ENCODE measurements around the gene SYTL3. TPM values are rescaled to one million over a fixed set of nuclear protein-coding genes. Genes with fewer than 3 reads are reported as not detected.

Gene SYTL3
- total and polyA plus RNA-seq, 2 experiments from 2014 or later, result 0.07 TPM; not detected in 1

- H3K4me3 Mint-ChIP-seq, result no peak overlapping the region
- ATAC-seq (no peak), DNase-seq (ENCODE audit: low spot score) (no peak)
- Histone ChIP-seq H3K4me2 (no peak overlapping the region), H3F3A (replicated peaks; ENCODE audit: low read depth) (no peaks in the 10 kb centered on the region), H3K27me3 (ENCODE audit: insufficient read depth) (no peaks in the 10 kb centered on the region), H3K9me2 (ENCODE audit: insufficient read depth) (no peaks in the 10 kb centered on the region), H3K4me1 (ENCODE audit: insufficient read depth) (no peaks in the 10 kb centered on the region), H3K36me3 (ENCODE audit: insufficient read depth) (no peaks in the 10 kb centered on the region), H4K20me1 (replicated peaks; ENCODE audit: insufficient read depth) (no peaks in the 10 kb centered on the region), H3K79me2 (replicated peaks; ENCODE audit: insufficient read depth) (no peaks in the 10 kb centered on the region), H3K27ac (ENCODE audit: low read depth) (no peak overlapping the region), H2AFZ (no peak overlapping the region), H3K4me3 (no peak overlapping the region)
- peaks cover 1% of the 10 kb centered on the region for H3K27me3 Mint-ChIP-seq (ENCODE audit: insufficient read depth, low read depth, poor library complexity)
- no peak overlapping the region for H3K27ac Mint-ChIP-seq
- TF ChIP-seq NANOG (IDR thresholded peaks at IDR 0.05; ENCODE audit: borderline replicate concordance) (no peak), EZH2phosphoT487 (IDR thresholded peaks at IDR 0.05; ENCODE audit: unreplicated experiment) (no peak), EZH2 (IDR thresholded peaks at IDR 0.05; ENCODE audit: low read depth, unreplicated experiment) (no peak), ZNF331 (CRISPR knock-in tag; IDR thresholded peaks at IDR 0.05; ENCODE audit: low read depth) (no peak), STAT1 (IDR thresholded peaks at IDR 0.05; ENCODE audit: unreplicated experiment) (no peak), ZNF114 (CRISPR knock-in tag; IDR thresholded peaks at IDR 0.05) (no peak), ZNF462 (CRISPR knock-in tag; IDR thresholded peaks at IDR 0.05) (no peak), JUNB (IDR thresholded peaks at IDR 0.05; ENCODE audit: unreplicated experiment) (no peak), CREB1 (CRISPR knock-in tag; IDR thresholded peaks at IDR 0.05; ENCODE audit: low read depth) (no peak), ETS1 (IDR thresholded peaks at IDR 0.05) (no peak), POLR2AphosphoS5 (IDR thresholded peaks at IDR 0.05; ENCODE audit: low read depth) (no peak), CTCF (conservative IDR thresholded peaks at IDR 0.05; ENCODE audit: low read depth in 2 of 2) (no peak)
- TF ChIP-seq, protein P1, sequence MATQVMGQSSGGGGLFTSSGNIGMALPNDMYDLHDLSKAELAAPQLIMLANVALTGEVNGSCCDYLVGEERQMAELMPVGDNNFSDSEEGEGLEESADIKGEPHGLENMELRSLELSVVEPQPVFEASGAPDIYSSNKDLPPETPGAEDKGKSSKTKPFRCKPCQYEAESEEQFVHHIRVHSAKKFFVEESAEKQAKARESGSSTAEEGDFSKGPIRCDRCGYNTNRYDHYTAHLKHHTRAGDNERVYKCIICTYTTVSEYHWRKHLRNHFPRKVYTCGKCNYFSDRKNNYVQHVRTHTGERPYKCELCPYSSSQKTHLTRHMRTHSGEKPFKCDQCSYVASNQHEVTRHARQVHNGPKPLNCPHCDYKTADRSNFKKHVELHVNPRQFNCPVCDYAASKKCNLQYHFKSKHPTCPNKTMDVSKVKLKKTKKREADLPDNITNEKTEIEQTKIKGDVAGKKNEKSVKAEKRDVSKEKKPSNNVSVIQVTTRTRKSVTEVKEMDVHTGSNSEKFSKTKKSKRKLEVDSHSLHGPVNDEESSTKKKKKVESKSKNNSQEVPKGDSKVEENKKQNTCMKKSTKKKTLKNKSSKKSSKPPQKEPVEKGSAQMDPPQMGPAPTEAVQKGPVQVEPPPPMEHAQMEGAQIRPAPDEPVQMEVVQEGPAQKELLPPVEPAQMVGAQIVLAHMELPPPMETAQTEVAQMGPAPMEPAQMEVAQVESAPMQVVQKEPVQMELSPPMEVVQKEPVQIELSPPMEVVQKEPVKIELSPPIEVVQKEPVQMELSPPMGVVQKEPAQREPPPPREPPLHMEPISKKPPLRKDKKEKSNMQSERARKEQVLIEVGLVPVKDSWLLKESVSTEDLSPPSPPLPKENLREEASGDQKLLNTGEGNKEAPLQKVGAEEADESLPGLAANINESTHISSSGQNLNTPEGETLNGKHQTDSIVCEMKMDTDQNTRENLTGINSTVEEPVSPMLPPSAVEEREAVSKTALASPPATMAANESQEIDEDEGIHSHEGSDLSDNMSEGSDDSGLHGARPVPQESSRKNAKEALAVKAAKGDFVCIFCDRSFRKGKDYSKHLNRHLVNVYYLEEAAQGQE (IDR thresholded peaks at IDR 0.05; ENCODE audit: unreplicated experiment), result no peak
- no peaks in the 10 kb centered on the region for H3K36me3 Mint-ChIP-seq (ENCODE audit: low read depth)
- H3K9me3 Mint-ChIP-seq, result no peaks in the 10 kb centered on the region
- H3K4me1 Mint-ChIP-seq, result peaks cover 7% of the 10 kb centered on the region
Measured at GRCh38 chr6:158709809-158710208, 60.0 kb downstream of the SYTL3 start.
